HK-2 (cell line): ENCODE data around the gene OR9K2.
"Not testable (repeated sequence)": the region's sequence is repeated elsewhere in the genome, so short reads cannot be mapped to it uniquely, and the experiment has no call there.

Source experiments
- DNase-seq: peaks from one replicate; pipeline ENCODE4 v3.0.0-alpha.2; 2018; ENCODE audit not compliant: unreplicated experiment

The OR9K2 gene, protein sequence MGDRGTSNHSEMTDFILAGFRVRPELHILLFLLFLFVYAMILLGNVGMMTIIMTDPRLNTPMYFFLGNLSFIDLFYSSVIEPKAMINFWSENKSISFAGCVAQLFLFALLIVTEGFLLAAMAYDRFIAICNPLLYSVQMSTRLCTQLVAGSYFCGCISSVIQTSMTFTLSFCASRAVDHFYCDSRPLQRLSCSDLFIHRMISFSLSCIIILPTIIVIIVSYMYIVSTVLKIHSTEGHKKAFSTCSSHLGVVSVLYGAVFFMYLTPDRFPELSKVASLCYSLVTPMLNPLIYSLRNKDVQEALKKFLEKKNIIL

GRCh38 chr12:55126106-55126505, at the start of gene OR9K2:
OR9K2 (plus strand) TSS chr12:55126406; CDS start chr12:55129835, 3,429 bp downstream.
- DNase-seq: no peak

DNA sequence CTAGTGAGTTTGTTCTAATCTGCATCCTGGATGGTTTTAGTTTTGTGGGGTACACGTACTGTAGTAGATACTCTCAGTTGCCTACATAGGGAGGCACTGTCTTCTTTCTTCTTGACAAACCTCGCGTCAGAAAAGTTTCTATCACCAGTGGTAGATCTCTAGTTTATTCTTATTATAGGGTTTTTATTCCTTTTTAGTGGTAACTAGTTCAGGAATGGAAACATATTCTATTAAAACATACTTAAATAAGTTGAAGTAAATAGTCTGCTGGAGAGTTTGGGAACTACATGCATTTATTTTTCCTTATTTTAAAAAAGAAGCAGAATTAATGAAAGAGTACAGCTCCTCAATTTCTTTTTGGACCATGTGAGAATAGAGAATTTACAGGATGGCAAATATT, 33.6 kb upstream of the OR9K2 start:
- DNase-seq: no peak

DNA sequence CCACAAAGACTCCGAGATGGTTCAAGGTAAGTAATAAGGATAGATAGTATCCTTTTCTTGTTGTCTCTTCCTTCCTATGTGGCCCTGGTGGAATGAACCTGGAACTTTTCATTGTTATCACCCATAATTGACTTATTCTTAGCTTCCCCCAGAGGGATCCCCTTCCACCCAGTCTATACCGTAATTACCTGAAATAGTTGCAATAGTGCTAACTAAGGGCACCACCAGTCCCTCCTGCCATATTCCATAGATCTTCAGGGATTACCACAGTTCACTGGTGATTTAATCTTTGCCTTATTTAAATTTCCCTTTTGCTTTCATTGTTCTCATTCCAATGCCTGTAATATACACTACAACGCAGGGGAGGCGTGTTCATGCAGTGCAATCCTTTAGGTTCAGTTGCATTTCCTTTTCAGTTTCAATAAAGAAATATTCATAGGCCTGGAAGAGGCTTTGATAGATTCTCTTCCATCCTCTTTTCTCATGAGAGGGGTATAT, 13.8 kb upstream of the OR9K2 start:
- DNase-seq: no peak

DNA sequence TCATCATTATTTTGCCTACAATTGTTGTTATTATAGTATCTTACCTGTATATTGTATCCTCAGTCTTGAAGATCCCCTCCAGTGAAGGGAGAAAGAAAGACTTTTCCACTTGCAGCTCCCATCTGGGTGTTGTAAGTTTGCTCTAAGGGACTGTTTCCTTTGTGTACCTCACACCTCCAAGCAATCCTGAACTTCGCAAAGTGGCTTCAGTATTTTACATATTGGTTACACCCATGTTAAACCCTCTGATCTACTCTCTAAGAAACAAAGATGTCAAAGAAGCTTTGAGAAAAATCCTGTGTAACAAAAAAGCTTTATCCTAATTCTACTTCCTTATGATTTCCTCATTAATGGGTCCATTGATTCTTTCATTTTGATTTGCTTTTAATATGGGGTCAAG, 10.1 kb upstream of the OR9K2 start:
- no peak for DNase-seq

DNA sequence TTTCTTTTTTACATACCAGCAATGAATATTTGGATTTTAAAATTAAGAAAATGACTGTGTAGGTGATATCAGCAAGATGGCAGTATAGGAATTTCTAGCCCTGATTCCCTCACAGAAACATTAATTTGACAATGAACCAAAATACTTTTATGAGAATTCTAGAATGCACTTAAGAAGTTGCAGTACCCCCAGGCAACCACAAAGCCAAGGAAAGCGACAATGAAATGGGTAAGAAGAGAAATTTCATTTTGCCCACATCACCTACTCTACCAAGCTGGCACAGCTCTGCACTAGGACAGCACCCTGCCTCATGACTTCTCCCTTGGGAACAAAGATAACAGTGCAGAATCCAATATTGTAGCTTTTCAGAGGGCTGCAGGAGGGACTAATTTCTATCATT, 6.6 kb downstream of the OR9K2 start:
- DNase-seq: no peak

- DNase-seq: peak; percentile 8
Observed at GRCh38 chr12:55142669-55143565, 16.7 kb downstream of the OR9K2 start.

DNA sequence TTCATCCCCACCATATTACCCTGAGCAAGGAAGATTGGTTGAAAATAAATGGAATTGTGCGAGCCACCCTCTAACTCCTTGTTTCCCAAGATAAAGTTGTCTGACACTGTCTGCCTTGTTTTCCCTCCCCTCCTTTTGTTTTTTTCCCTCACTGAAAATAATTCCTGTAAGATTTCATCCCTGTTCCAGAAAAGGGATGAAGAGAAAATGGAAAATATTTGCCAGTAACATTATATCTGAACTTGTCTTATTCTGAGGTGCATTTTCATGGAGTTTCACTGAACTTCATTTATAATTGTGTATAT, 17.3 kb downstream of the OR9K2 start:
- DNase-seq: no peak

DNA sequence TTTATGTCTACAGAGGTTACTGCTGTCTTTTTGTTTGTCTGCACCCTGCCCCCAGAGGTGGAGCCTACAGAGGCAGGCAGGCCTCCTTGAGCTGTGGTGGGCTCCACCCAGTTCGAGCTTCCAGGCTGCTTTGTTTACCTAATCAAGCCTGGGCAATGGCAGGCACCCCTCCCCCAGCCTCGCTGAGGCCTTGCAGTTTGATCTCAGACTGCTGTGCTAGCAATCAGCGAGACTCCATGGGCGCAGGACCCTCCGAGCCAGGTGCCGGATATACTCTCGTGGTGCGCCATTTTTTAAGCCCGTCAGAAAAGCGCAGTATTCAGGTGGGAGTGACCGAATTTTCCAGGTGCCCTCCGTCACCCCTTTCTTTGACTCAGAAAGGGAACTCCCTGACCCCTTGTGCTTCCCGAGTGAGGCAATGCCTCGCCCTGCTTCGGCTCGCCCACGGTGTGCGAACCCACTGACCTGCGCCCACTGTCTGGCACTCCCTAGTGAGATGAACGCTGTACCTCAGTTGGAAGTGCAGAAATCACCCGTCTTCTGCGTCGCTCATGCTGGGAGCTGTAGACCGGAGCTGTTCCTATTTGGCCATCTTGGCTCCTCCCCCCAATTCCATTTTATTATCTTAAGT, 40.9 kb downstream of the OR9K2 start:
- not testable (repeated sequence) for DNase-seq

- DNase-seq: no peak
Observed at GRCh38 chr12:55171445-55171844, 45.2 kb downstream of the OR9K2 start.

GRCh38 chr12:55171846-55172245, 45.6 kb downstream of the OR9K2 start:
- DNase-seq: not testable (repeated sequence)

GRCh38 chr12:55172686-55173085, 46.5 kb downstream of the OR9K2 start:
- no peak for DNase-seq

GRCh38 chr12:55173456-55173855, 47.2 kb downstream of the OR9K2 start:
- no peak for DNase-seq
